ENCODE measurements around the gene APPBP2.
"Not testable (repeated sequence)": the region's sequence is repeated elsewhere in the genome, so short reads cannot be mapped to it uniquely, and the experiment has no call there.

Gene APPBP2, protein sequence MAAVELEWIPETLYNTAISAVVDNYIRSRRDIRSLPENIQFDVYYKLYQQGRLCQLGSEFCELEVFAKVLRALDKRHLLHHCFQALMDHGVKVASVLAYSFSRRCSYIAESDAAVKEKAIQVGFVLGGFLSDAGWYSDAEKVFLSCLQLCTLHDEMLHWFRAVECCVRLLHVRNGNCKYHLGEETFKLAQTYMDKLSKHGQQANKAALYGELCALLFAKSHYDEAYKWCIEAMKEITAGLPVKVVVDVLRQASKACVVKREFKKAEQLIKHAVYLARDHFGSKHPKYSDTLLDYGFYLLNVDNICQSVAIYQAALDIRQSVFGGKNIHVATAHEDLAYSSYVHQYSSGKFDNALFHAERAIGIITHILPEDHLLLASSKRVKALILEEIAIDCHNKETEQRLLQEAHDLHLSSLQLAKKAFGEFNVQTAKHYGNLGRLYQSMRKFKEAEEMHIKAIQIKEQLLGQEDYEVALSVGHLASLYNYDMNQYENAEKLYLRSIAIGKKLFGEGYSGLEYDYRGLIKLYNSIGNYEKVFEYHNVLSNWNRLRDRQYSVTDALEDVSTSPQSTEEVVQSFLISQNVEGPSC

DNA sequence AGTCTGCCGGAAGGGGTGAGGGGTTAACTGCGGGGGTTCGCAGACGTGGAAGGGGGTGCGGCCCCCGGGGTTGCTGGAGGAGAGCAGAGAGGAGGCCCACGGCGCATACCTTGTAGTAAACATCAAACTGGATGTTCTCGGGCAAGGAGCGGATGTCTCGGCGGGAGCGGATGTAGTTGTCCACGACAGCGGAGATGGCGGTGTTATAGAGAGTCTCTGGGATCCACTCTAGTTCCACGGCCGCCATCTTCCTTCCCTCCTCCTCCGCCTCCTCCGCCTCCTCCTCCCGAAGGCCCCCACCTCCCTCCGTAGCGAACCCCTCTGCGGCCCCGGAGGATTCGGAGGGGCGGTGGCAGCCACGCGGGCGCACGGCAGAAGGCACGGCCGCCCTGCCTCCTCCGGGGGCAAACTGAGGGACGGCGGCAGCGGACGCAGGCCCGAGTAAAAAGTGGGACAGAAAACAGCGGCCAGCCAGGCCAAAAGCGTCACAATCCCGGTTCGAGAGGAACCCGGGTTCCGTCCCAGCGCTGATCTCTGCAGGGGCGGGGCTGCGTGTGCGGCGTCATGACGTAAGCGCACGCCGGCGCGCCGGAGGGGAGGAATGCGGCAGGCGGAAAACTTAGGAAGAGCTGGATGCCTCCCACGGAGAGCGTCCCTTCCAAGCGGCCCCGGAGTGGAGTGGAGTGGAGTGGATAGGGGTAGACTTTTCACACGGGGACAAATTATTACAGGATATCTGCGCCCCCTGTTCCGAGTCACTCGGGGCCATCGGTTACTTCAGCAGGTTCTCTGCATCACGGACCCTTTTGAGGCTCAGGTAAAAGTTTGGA, at the start of gene APPBP2:
Gene APPBP2, minus strand, starts transcription at position 558 of the 830 bp plus-strand sequence. Its CDS starts 311 bp downstream, at position 247.
- DNase-seq (ENCODE audit: low spot score), result peak; percentile 95

DNA sequence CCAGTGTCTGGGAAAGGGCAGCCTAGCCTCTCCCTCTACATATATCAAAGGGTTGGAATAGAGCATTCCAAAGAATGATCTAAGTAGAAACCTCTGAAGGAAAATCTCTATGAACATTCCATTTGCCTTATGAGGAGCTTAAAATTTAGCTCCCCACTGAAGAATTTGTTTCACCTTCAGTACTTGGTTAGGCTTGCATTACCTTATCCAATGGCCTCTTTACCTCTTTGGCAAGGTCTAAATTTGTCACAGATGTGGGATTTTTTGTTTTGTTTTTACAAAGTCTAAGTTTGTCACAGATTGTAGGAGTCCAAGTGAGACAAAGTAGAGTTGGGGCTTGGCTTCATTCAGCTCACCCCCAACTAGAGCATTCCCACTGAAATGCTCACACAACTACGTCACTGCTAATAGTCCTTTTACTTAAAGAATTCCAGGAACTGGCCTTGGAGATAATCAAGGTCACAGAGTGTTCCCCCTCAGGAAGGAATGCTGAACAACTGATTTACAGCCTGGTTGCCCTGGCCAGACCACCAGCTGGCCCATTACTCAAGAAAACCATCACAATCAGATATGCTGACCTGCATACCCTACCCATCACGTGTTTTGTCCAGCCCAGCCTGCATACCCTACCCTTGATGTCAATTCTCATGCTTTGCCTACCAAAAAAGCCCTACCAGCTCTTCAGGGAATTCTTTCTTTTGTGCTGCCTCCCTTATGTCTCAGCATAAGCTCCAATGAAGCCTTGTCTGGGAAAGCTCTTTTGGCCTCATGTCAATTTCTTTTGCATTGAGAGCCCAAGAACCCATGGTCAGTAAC, 47.4 kb upstream of the APPBP2 start:
- peak; percentile 33 for DNase-seq (ENCODE audit: low spot score)

DNA sequence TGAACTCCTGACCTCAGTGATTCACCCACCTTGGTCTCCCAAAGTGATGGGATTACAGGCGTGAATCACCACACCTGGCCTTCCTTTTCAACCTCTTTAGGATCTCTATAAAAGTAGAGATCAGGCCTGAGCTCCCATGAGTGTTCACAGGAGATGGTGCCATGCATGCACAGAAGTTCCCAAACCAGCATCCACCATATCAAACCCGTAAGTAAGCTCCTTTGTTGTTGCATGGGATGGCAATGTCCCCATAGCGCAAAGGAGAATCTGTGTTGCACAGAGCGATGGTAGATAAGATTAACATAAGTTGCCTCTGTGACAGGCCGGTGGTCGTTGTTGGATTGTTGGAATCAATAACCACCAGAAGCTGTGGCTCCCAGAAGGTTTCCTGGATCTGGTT, 39.2 kb upstream of the APPBP2 start:
- no peak for DNase-seq (ENCODE audit: low spot score)

DNA sequence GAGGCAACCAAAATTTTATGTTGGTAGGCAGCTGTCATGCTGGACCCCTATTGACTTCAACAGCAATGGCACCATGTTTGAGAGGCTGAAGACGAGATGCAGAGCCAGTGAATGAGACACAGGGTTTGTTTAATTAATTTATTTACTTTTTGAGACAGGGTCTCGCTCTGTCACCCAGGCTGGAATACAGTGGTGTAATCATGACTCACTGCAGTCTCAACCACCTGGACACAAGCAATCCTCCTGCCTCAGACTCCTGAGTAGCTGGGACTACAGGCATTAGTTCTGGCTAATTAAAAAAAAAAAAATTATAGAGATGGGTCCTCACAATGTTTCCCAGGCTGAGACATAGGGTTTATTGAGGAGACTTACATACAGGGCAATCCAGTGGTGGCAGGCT, 37.7 kb upstream of the APPBP2 start:
- DNase-seq (ENCODE audit: low spot score), result no peak

DNA sequence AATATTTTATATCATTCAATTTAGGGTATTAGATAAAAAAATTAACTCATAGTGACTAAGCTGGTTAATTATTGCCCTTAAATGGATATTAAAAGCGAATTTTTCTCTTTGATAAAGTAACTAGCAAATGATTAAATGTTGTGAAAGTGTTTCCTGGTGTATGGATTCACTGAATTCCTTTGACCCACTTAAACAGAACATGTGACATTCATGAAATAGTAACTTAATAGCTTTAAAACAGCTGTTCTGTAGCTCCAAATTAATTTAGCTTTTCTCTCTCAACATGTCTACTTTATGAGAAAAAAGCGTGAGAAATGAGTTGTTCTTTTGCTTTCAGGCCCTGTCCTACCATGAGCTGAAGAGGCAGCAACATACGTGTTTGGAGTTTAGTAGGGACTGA, 36.4 kb upstream of the APPBP2 start:
- no peak for DNase-seq (ENCODE audit: low spot score)

DNA sequence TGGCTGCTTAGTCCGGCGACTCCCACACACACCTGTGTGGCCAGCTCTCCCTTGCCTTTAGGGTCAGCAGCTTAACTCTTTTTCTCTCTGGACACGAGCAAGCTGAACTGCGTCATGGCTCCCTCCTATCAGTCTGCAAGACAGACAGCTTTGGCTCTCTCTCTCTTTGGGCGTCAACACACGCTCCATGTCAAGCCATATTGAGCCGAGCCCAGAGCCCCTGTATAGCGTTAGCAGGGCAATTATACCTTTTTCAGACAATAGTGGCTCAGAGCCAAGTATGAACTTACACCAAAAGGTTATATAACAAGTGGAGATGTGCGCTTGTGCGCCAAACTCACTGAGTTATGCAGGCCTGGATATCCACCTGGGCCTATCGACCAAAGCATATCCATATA, 34.8 kb upstream of the APPBP2 start:
- DNase-seq (ENCODE audit: low spot score), result no peak

DNA sequence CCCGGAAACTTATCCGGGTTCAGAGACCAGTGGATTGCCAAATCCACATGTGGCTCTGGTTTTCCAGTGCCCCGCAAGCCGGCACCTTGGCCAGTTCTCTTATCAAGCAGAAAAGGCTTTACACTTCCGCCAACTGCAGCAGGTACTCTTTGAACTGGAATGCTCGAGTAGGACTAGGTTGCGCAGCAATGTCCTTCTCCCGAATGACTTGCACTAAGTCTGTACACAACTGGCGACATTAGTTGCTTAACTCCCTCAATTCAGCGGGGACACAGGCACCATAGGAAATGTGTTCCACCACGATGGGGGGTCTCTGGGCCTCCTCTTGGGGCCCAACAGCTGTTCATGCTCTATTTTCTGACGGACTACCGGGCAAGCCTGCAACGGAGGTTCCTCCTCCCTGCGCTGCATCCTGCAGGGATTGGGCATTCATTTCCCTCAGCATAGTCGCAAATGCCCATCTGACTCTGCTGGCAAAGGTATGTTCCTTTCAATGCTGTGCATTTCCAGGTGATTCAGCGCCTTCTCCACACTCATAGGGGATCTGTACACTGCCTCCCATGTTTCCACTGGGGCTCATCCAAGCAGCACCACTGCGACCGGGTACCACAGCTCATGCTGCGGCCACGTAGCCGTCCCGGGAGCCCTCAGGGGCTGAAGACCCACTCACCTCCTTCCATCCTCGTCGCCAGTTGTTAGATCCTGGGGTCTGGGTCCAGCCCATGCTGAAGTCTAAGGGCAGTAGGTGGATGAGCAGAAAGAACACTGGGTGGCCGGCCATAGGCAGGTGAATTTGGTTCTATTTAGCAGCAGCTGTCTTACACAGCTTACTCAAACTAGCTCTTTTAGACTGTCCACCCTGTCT, 34.2 kb upstream of the APPBP2 start:
- DNase-seq (ENCODE audit: low spot score), result no peak

DNA sequence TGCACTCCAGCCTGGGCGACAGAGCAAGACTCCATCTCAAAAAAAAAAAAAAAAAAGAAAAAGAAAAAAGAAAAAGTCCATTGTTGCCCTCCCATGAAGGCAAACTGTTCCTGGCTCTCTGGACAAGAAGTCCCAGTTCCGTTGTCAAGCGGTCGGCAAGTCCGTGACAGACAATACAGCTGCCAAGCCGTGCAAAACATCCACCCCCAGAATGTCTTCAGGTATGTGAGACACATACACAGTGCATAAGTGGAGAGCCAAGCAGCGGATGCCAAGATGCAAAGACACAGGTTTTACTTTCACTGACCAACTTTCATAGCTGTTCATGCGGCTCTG, 33.6 kb upstream of the APPBP2 start:
- no peak for DNase-seq (ENCODE audit: low spot score)

DNA sequence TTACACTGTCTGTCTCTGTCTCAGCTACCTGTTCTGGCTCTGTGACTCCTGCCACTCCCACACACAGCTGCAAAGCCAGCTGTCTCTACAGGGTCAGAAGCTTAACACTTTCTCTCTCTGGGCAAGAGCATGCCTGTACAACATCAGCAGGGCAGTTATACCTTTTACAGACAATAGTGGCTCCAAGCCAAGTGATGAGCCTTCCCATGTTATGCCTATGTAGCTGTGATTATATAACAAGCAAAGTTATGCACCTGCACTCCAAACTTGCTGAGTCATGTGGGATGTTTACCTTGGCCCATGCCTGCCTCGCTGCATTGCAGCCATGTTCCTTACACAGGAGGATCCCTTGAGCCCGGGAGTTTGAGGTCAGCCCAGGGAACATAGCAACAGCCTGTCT, 31.8 kb upstream of the APPBP2 start:
- DNase-seq (ENCODE audit: low spot score), result no peak

DNA sequence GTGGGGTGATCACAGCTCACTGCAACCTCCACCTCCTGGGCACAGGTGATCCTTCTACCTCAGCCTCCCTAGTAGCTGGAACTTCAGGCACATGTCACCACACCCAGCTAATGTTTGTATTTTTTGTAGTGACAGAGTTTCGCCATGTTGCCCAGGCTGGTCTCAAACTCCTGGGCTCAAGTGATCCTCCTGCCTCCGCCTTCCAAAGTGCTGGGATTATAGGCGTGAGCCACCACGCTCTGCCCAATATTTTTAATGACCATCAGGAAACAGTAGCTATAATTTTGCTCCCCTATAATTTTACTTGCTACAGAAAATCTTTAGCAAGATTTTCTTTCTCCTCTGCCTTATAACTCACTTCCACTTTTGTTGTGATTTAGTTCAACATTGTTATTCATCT, 29.7 kb upstream of the APPBP2 start:
- DNase-seq (ENCODE audit: low spot score), result no peak

DNA sequence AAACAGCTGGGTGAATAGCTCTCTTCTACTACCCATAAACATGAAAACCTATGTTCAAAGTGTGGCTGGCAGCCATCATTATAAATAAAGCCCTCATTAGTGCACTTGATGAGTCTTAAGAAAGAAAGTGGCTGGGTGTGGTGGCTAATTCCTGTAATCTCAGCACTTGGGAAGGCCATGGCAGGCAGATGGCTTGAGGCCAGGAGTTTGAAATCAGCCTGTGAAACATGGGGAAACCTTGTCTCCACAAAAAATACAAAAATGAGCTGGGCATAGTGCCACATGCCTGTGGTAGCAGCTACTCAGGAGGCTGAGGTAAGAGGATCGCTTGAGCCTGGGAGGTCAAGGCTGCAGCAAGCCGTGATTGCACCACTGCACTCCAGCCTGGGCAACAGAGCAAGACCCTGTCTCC, 28.3 kb upstream of the APPBP2 start:
- DNase-seq (ENCODE audit: low spot score), result peak; percentile 14

DNA sequence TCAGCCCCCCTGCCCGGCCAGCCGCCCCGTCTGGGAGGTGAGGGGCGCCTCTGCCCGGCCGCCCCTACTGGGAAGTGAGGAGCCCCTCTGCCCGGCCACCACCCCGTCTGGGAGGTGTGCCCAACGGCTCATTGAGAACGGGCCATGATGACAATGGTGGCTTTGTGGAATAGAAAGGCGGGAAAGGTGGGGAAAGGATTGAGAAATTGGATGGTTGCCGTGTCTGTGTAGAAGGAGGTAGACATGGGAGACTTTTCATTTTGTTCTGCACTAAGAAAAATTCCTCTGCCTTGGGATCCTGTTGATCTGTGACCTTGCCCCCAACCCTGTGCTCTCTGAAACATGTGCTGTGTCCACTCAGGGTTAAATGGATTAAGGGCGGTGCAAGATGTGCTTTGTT, 26.2 kb upstream of the APPBP2 start:
- not testable (repeated sequence) for DNase-seq (ENCODE audit: low spot score)

DNA sequence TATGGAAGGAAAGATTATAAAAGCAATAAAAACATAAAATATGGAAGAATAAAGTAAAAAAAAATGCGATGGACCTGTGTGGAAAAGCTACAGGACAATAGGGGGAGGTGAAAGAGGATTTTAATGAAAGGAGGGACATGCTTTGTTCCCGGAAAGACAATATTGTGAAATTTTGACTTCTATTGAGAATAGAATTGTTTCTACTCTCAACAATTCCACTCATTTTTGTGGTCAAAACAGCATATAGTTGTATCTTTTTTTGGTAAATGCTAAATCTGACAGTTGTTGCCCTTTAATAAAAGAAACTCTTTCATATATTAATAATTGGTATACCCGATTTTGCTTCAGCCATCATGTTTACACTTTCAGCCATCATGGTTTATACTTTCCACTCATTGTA, 22.9 kb upstream of the APPBP2 start:
- no peak for DNase-seq (ENCODE audit: low spot score)

DNA sequence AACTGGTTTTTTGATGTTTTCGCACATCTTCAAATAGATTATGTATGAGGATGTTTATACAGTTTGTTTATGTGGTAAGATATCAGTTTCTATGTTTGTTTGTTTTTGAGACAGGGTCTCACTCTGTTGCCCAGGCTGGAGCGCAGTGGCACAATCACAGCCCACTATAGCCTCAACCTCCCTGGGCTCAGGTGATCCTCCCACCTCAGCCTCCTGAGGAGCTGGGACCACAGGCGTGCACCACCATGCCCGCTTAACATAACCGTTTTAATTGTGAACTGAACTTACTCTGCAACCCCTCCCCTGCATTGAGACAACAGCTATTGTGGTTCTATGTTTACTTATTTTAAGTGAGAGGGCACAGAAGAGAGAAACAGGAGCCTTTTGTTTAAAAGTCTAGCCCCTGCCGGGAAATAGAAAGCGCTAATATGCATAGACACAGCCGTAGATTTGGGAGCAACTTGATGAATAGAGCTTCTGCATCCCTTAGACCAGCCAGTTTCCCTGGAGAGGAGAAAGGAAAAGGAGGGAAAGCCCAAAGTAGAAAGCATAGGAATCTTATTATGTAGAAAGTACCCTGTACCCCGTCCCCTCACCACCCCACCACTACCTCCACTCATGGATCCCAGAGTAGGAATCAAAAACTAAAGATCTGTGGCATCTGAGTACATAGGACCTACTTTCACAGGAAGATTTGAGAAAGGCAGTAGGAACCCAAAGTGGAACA, 19.6 kb upstream of the APPBP2 start:
- no peak for DNase-seq (ENCODE audit: low spot score)

DNA sequence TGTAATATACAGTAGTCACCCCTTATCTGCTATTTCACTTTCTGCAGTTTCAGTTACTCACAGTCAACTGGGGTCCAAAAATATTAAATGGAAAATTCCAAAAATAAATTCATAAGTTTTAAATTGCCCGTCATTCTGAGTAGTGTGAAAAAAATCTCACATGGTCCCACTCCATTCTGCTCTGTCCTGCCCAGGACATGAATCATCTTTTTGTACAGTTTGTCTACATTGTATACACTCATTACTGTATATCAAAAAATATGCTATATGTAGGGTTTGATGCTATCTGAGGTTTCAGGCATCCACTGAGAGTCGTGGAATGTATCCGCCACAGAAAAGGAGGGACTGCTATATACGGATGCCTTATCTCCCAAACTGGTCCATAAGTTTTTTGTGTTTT, 16.0 kb upstream of the APPBP2 start:
- no peak for DNase-seq (ENCODE audit: low spot score)

DNA sequence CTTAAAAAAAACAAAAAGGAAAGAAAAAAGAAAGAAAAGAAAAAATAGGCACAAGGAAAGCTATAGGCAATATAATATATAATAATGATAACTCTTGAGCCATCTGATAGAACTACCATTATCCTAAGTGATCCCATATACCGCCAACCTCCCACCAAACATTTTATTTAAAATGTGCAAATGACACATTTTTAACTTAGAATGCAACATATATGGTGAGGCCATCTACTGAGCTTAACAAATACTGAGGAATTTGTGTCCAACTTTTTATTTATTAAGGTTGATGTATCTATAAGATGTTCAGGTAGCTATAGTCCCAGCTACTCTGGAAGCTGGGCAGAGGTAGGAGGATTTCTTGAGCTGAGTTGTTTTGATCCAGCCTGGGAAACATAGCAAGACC, 14.4 kb upstream of the APPBP2 start:
- no peak for DNase-seq (ENCODE audit: low spot score)

DNA sequence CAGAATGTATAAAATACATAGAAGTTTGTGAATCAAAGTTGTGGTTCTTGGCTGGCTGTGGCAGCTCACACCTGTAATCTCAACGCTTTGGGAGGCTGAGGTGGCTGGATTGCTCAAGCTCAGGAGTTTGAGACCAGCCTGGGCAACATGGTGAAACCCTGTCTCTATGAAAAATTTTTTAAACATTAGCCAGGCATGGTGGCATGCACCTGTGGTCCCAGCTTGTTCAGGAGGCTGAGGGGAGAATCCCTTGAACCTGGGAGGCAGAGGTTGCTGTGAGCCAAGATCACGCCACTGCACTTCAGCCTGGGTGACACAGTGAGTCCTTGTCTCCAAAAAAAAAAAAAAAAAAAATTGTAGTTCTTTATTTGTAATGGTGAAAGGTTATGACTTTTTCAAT, 13.8 kb upstream of the APPBP2 start:
- no peak for DNase-seq (ENCODE audit: low spot score)

DNA sequence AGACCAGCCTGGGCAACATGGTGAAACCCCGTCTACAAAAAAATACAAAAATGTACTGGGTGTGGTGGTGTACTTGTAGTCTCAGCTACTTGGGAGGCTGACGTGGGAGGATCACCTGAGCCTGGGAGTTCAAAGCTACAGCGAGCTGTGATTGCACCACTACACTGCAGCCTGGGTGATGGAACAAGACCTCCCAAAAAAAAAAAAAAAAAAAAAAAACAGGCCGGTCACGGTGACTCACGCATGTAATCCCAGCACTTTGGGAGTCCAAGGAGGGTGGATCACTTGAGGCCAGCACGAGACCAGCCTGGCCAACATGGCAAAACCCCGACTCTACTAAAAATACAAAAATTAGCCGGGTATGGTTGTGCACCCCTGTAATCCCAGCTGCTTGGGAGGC, 12.7 kb upstream of the APPBP2 start:
- no peak for DNase-seq (ENCODE audit: low spot score)

DNA sequence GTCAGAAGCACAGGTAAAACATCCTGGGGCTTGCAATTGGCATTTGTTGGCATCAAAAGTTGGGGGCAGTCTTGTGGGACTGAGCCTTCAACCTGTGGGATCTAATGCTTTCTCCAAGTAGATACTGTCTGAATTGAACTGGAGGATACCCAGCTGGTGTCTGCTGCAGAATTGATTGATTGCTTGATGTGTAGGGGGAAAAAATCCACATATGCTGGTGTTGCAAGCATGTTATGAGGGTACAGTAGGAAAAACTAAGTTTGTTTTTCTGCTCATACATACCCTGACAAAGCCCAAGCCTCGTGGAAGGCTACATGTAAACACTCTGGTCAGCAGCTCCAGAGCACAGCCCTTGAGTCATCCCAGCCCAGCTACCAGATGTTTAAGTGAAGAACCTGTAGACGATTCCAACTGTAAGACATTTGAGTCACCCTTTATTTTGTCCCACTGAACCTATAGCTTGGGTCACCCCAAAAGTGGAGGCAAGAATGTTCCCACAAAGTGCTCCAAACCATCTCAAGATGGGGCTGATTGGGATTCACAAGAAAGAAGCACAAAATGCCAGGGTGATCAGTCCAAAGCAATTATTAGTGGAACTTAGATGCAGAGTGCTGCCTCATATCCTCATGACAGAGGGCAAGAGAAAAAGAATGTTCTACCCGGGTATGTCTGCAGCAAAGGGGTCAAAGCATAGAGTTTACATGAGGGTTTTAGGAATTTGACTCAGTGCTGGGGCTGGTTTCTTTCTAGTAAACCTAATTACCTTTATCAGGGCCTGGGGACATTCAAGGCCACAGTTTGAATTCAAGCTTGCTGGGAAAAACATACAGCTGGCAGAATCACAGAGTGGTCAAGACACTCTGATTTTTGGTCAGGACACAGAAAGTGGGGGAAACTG, 9.6 kb upstream of the APPBP2 start:
- peak; percentile 46 for DNase-seq (ENCODE audit: low spot score)

All from AG20443 (cell line).